Measurements from ENCODE around the gene SCARB1. TPM values are rescaled to one million over a fixed set of nuclear protein-coding genes. Genes with fewer than 3 reads are reported as not detected.

Gene SCARB1
- total RNA-seq, 2 donors from 2014 or later: 44.9 to 83.1 TPM

GRCh38 chr12:124732275-124733075 lies 131.2 kb downstream of the SCARB1 start:
- Histone ChIP-seq H3K27ac (no peak overlapping the region), H3K4me1 (no peaks in the 10 kb centered on the region), H3K36me3 (no peaks in the 10 kb centered on the region), H3K27me3 (no peaks in the 10 kb centered on the region), H3K9ac (ENCODE audit: low read depth in 2 of 2, low read length in 2 of 2) (no peak overlapping the region), H3K9me3 (no peaks in the 10 kb centered on the region), H3K4me3 (no peak overlapping the region)
- TF ChIP-seq CTCF (IDR thresholded peaks at IDR 0.05): no peak
- no peak for DNase-seq
- intact Hi-C loops (cut with DNase I): no loop called here

DNA sequence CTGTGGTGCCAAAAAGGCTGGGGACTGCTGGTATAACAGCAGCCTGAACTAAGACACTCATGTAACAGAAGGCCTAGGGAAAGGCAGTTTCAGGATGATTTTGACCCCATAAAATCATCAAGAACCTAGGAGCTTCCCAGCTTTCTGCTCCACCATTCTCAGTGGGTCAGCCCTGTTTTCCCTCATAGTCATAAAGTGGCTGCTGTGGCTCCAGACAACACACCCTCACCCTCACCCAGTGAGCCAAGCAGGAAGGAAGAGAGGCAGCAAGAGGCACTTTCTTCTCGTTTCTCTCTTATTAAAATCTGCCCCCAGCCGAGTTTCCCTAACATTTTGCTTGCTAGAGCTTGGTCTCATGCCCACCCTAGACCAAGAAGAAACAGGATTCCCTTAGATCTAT lies 131.8 kb downstream of the SCARB1 start:
- H3K36me3 ChIP-seq: no peaks in the 10 kb centered on the region
- H3K4me1 ChIP-seq: no peaks in the 10 kb centered on the region
- H3K27ac ChIP-seq: no peak overlapping the region
- no peak overlapping the region for H3K4me3 ChIP-seq
- H3K27me3 ChIP-seq: no peaks in the 10 kb centered on the region
- DNase-seq: no peak
- intact Hi-C loops (cut with DNase I): no loop called here
- H3K9ac ChIP-seq (ENCODE audit: low read depth in 2 of 2, low read length in 2 of 2): no peak overlapping the region
- H3K9me3 ChIP-seq: no peaks in the 10 kb centered on the region
- no peak for TF ChIP-seq CTCF (IDR thresholded peaks at IDR 0.05)

- H3K4me1 ChIP-seq: no peaks in the 10 kb centered on the region
- no peak overlapping the region for H3K27ac ChIP-seq
- no peak for DNase-seq
- intact Hi-C loops (cut with DNase I): no loop called here
- H3K9me3 ChIP-seq: no peaks in the 10 kb centered on the region
- no peak overlapping the region for H3K9ac ChIP-seq (ENCODE audit: low read depth in 2 of 2, low read length in 2 of 2)
- H3K27me3 ChIP-seq: no peaks in the 10 kb centered on the region
- TF ChIP-seq CTCF (IDR thresholded peaks at IDR 0.05): no peak
- H3K4me3 ChIP-seq: no peak overlapping the region
- no peaks in the 10 kb centered on the region for H3K36me3 ChIP-seq
Measured at GRCh38 chr12:124730455-124730932, 133.2 kb downstream of the SCARB1 start.

DNA sequence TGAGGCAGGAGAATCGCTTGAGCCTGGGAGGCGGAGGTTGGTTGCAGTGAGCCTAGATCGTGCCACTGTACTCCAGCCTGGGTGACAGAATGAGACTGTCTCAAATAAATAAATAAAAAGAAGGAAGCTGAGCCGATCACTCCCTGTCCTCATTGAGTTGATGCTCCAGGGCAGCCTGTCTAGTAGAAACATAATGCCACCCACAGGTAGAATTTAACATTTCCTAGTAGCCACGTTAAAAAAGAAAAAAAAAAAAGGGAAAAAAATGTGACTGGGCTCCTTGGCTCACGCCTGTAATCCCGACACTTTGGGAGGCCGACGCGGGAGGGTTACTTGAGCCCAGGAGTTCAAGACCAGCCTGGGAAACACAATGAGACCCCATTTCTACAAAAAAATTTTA lies 135.7 kb downstream of the SCARB1 start:
- no peak for DNase-seq
- Histone ChIP-seq H3K4me1 (no peaks in the 10 kb centered on the region), H3K9ac (ENCODE audit: low read depth in 2 of 2, low read length in 2 of 2) (no peak overlapping the region), H3K9me3 (no peaks in the 10 kb centered on the region), H3K27ac (no peak overlapping the region), H3K36me3 (no peaks in the 10 kb centered on the region), H3K4me3 (no peak overlapping the region), H3K27me3 (no peaks in the 10 kb centered on the region)
- TF ChIP-seq CTCF (IDR thresholded peaks at IDR 0.05): no peak
- intact Hi-C loops (cut with DNase I): no loop called here

GRCh38 chr12:124727264-124727800 lies 136.3 kb downstream of the SCARB1 start:
- TF ChIP-seq CTCF (IDR thresholded peaks at IDR 0.05): no peak
- no peaks in the 10 kb centered on the region for H3K36me3 ChIP-seq
- no peak overlapping the region for H3K27ac ChIP-seq
- H3K4me3 ChIP-seq: no peak overlapping the region
- DNase-seq: peak; percentile 44
- H3K9me3 ChIP-seq: no peaks in the 10 kb centered on the region
- H3K4me1 ChIP-seq: no peaks in the 10 kb centered on the region
- intact Hi-C loops (cut with DNase I): no loop called here
- H3K27me3 ChIP-seq: no peaks in the 10 kb centered on the region
- no peak overlapping the region for H3K9ac ChIP-seq (ENCODE audit: low read depth in 2 of 2, low read length in 2 of 2)

Other genes starting within 250 kb of the SCARB1 start
- 1,000 to 10,000 TPM in 1 of 2 donors, 100 to 1,000 TPM in 1; 903 to 1,043 TPM for gene UBC, start 50.8 kb upstream of the SCARB1 start, total RNA-seq
- 10 to 100 TPM; 11.0 to 26.9 TPM for gene DHX37, start 125.3 kb upstream of the SCARB1 start, total RNA-seq
- 10 to 100 TPM; 50.3 to 81.5 TPM for gene BRI3BP, start 129.8 kb upstream of the SCARB1 start, total RNA-seq
- 10 to 100 TPM; 50.7 to 58.1 TPM for gene AACS, start 201.6 kb upstream of the SCARB1 start, total RNA-seq